Stomach smooth muscle (tissue), 2 donors: ENCODE data around the gene CHD9NB.
"Not testable (repeated sequence)": the region's sequence is repeated elsewhere in the genome, so short reads cannot be mapped to it uniquely, and the experiment has no call there.

Experiments
- H3K27ac ChIP-seq: one replicate; pipeline ENCODE4 v1.7.0; 2013; ENCODE audit warnings: mild to moderate bottlenecking, low read length, inconsistent platforms
- H3K27me3 ChIP-seq, 2 donors: one replicate each; pipeline ENCODE4 v1.7.0; 2013; ENCODE audit warnings: low read length in 2 of 2; ENCODE audit not compliant: insufficient read depth in 2 of 2, control insufficient read depth in 1 of 2
- H3K36me3 ChIP-seq, 2 donors: one replicate each; pipeline ENCODE4 v1.7.0; 2013; ENCODE audit warnings: low read length in 2 of 2; ENCODE audit not compliant: control insufficient read depth in 2 of 2, insufficient read depth in 2 of 2
- H3K4me1 ChIP-seq: one replicate; pipeline ENCODE4 v1.7.0; 2013; ENCODE audit warnings: low read length; ENCODE audit not compliant: control insufficient read depth, insufficient read depth
- H3K4me3 ChIP-seq, 2 donors: one replicate each; pipeline ENCODE4 v1.7.0; 2013; ENCODE audit warnings: low read length in 2 of 2
- H3K9ac ChIP-seq, 2 donors: one replicate each; pipeline ENCODE4 v1.7.0; 2013; ENCODE audit warnings: low read length in 2 of 2, mild to moderate bottlenecking in 1 of 2
- H3K9me3 ChIP-seq, 2 donors: one replicate each; pipeline ENCODE4 v1.7.0; 2013; ENCODE audit warnings: low read length in 2 of 2; ENCODE audit not compliant: control insufficient read depth in 2 of 2
- donor health status: healthy.
- donor health status: Pancreatic carcinoma.

The CHD9NB gene

GRCh38 chr16:53056392-53056881 is 3.7 kb upstream of the CHD9NB start:
- Histone ChIP-seq H3K27ac (no peak overlapping the region), H3K9me3 (no peaks in the 10 kb centered on the region), H3K36me3 (no peaks in the 10 kb centered on the region), H3K4me1 (peaks cover 23% of the 10 kb centered on the region), H3K27me3 (no peaks in the 10 kb centered on the region), H3K4me3 (peak overlapping the region; percentile 5 to 85), H3K9ac (no peak overlapping the region)

GRCh38 chr16:53055541-53056391 is 3.1 kb upstream of the CHD9NB start:
- no peaks in the 10 kb centered on the region for H3K27me3 ChIP-seq
- no peaks in the 10 kb centered on the region for H3K36me3 ChIP-seq
- peak overlapping the region; percentile 62 for H3K27ac ChIP-seq
- peak overlapping the region; percentile 69 to 85 for H3K4me3 ChIP-seq
- H3K9ac ChIP-seq: peak overlapping the region; percentile 71 to 74
- peaks cover 23% of the 10 kb centered on the region for H3K4me1 ChIP-seq
- no peaks in the 10 kb centered on the region for H3K9me3 ChIP-seq

GRCh38 chr16:53054670-53055485 is 2.2 kb upstream of the CHD9NB start, which contains the start of gene CHD9:
CHD9 (plus strand) TSS chr16:53054991; CDS start chr16:53156090, 101,099 bp downstream.
- H3K27ac ChIP-seq: peak within 1 kb of the TSS; percentile 62
- H3K36me3 ChIP-seq: no peaks in the 10 kb centered on the region
- H3K27me3 ChIP-seq: no peaks in the 10 kb centered on the region
- H3K9me3 ChIP-seq: no peaks in the 10 kb centered on the region
- peak within 1 kb of the TSS; percentile 71 to 74 for H3K9ac ChIP-seq
- H3K4me1 ChIP-seq: peaks cover 23% of the 10 kb centered on the region
- H3K4me3 ChIP-seq: peak within 1 kb of the TSS; percentile 69 to 85

GRCh38 chr16:53053967-53054669 is 1.4 kb upstream of the CHD9NB start:
- H3K36me3 ChIP-seq: no peaks in the 10 kb centered on the region
- peak overlapping the region; percentile 69 to 85 for H3K4me3 ChIP-seq
- peak overlapping the region; percentile 62 for H3K27ac ChIP-seq
- H3K9me3 ChIP-seq: no peaks in the 10 kb centered on the region
- H3K9ac ChIP-seq: peak overlapping the region; percentile 21 to 71
- no peaks in the 10 kb centered on the region for H3K27me3 ChIP-seq
- peaks cover 23% of the 10 kb centered on the region for H3K4me1 ChIP-seq

GRCh38 chr16:53051255-53051654 is 1.4 kb downstream of the CHD9NB start:
- peaks cover 14% of the 10 kb centered on the region for H3K4me1 ChIP-seq
- not testable (repeated sequence) for H3K27ac ChIP-seq, H3K36me3 ChIP-seq, H3K27me3 ChIP-seq, H3K4me3 ChIP-seq, H3K9ac ChIP-seq, H3K9me3 ChIP-seq

- Histone ChIP-seq H3K36me3 (no peaks in the 10 kb centered on the region), H3K4me3 (no peak overlapping the region), H3K4me1 (peaks cover 5% of the 10 kb centered on the region), H3K27me3 (peaks cover 0 to 17% of the 10 kb centered on the region in 2 donors), H3K27ac (no peak overlapping the region), H3K9me3 (no peaks in the 10 kb centered on the region), H3K9ac (no peak overlapping the region)
These were observed 4.4 kb downstream of the CHD9NB start for GRCh38 chr16:53048139-53048915.

- not testable (repeated sequence) for H3K4me1 ChIP-seq, H3K36me3 ChIP-seq, H3K27ac ChIP-seq, H3K4me3 ChIP-seq, H3K9me3 ChIP-seq, H3K9ac ChIP-seq
- H3K27me3 ChIP-seq: peaks cover 0 to 17% of the 10 kb centered on the region in 2 donors
These were observed 5.2 kb downstream of the CHD9NB start for GRCh38 chr16:53047515-53047914.

- no peak overlapping the region for H3K4me3 ChIP-seq
- H3K9me3 ChIP-seq: no peaks in the 10 kb centered on the region
- H3K36me3 ChIP-seq: no peaks in the 10 kb centered on the region
- H3K27me3 ChIP-seq: peaks cover 0 to 17% of the 10 kb centered on the region in 2 donors
- H3K4me1 ChIP-seq: peaks cover 5% of the 10 kb centered on the region
- no peak overlapping the region for H3K9ac ChIP-seq
- H3K27ac ChIP-seq: no peak overlapping the region
These were observed 7.1 kb downstream of the CHD9NB start for GRCh38 chr16:53045341-53046220.

- peak overlapping the region in 1 of 2 donors; percentile 40 for H3K4me3 ChIP-seq
- H3K9me3 ChIP-seq: no peaks in the 10 kb centered on the region
- peaks cover 0 to 17% of the 10 kb centered on the region in 2 donors for H3K27me3 ChIP-seq
- no peak overlapping the region for H3K27ac ChIP-seq
- no peaks in the 10 kb centered on the region for H3K36me3 ChIP-seq
- H3K9ac ChIP-seq: no peak overlapping the region
- H3K4me1 ChIP-seq: peaks cover 5% of the 10 kb centered on the region
These were observed 8.6 kb downstream of the CHD9NB start for GRCh38 chr16:53043986-53044601.
